GM21619 (cell line): ENCODE measurements around the gene KAZN.

Experiments
- ATAC-seq: cut with Tn5 transposase; IDR thresholded peaks from one replicate; pipeline ENCODE4 v1.9.1; 2021; ENCODE audit not compliant: unreplicated experiment

Gene KAZN

GRCh38 chr1:14897997-14898645 is 299.6 kb downstream of the KAZN start:
- ATAC-seq, result no peak

GRCh38 chr1:14899686-14900085 is 301.2 kb downstream of the KAZN start:
- ATAC-seq, result no peak

DNA sequence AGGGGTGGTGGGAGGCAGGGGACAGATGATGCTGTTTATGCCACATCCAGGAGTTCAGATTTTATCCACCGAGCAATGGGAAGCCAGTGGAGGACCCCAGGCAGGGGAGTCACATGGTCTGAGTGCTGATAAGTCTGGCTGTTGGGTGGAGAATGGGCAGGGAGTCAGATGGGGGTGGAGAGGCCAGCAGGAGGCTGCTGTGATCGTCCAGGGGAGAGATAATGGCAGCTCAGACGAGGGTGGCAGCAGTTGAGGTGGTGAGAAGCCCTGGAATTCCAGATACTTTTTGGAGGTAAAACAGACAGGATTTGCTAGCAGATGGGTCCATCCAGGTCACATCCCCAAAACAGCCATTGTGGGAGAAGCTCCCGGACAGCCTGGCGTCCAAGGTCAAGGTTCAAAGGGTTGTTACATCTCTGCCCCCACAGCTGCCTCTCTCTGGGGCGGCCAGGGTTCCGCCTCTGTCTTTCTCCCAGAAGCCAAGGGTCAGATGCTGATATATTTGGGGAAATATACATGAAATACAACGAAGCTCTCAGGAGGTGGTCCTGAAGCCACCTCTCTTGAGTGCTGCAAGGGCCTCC is 303.0 kb downstream of the KAZN start:
- ATAC-seq, result no peak

DNA sequence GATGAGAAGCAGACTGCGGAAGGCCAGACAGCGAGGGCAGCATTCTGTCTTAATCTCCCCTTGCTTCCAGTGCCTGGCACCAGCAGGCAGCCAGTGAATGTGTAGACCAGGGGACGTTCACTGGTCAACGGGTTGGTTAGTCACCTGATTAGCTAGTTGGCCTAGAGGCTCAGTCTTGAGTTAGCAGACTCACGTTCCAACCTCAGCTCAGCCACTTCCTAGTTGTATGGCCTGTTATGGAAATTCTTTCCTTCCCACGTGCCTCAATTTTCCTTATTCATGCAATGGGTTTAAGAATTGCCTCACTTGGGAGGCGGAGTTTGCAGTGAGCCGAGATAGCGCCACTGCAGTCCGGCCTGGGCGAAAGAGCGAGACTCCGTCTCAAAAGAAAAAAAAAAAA is 305.4 kb downstream of the KAZN start:
- ATAC-seq, result no peak

GRCh38 chr1:14906665-14907064 is 308.2 kb downstream of the KAZN start:
- no peak for ATAC-seq

DNA sequence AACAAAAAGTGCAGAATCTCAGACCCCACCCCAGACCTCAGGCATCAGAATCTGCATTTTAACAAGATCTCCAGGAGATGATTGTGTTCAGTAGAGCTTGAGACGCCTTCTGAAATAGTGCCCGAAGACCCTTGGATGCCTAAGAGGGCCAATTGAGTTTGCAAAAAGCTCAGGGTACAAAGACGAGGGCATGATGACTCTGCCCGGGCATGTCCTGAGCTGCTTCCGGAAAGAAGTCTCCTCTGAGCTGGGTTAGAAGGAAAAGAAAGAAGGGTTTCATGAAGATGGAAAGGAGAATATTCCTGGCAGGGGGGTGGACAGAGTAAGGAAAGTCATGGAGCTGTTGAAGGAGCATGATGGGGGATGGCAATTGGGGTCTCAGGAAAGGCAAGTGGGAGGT is 308.9 kb downstream of the KAZN start:
- ATAC-seq, result no peak

DNA sequence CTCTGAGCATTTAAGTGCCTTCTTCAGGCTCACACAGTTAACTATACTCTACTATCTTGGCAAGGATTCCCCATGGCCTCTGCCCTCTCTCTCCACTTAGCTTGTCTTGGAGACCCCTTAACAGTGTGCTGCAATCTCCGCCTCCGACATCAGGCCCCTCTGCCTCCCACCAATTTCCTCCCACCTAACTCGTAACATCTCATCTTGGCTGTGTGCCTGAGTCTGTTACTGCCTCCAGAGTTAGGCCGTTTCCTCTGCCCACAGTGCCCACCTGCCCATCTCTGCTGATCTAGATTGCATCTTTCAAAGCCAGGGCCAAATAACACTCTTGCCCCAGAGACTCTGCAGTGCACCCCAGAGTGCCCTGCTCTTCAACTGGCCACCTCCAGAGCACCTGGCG is 310.8 kb downstream of the KAZN start:
- no peak for ATAC-seq

DNA sequence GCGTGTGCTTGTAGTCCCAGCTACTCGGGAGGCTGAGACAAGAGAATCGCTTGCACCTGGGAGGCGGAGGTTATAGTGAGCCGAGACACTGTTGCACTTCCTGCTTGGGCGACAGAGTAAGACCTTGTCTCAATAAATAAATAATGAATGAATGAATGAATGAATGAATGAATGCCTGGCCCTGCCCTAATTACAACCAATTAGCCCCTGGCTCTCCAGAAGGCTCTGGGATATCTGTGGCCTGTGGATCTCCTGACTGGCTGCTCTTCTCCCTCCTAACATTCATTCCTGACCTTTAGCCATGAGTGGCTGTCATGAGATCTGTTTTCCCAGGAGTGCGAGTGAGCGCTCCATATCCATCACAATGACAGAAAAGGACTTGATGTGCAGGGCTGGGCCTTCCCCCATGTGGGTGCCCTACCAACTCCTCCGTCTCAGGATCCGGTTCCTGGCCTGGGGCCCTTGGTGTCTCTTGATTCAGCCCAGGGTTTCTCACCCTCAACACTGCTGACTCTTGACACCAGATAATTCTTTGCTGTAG is 311.5 kb downstream of the KAZN start:
- ATAC-seq, result no peak

- ATAC-seq, result no peak
These were observed 312.7 kb downstream of the KAZN start for GRCh38 chr1:14910984-14911721.

GRCh38 chr1:14912839-14913481 is 314.5 kb downstream of the KAZN start:
- no peak for ATAC-seq

DNA sequence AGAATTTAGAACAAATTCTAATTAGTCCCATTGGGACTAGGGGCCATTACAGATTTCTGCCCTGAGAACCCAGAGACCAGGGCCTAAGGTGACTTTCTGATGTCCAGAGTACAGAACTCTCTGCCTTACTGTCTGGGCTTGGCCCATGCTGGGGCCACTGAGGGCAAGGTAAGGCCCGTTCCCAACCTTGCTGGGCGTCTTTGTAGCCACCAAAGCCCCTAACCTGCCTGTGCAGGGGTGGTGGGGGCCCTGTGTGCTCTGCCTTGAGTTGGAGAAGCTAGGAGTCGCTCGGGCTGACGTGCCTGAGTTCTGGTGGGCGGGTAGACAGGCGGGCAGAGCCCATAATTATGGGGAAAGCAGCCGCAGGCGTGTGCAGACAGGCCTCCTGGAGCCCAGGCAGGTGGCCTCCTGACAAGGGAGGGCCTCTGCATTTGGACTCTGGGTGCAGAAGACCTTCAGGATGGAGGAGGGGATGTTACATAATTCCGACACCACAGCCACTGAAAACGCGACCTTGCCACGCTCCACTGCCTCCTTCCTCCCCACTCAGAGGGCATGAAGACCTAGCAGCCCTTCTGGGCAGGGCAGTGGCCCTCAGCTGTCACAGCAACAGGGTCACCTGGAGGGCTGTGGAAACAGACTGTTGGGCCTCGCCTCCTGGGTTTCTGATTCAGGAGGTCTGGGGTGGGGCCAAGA is 315.1 kb downstream of the KAZN start:
- no peak for ATAC-seq

DNA sequence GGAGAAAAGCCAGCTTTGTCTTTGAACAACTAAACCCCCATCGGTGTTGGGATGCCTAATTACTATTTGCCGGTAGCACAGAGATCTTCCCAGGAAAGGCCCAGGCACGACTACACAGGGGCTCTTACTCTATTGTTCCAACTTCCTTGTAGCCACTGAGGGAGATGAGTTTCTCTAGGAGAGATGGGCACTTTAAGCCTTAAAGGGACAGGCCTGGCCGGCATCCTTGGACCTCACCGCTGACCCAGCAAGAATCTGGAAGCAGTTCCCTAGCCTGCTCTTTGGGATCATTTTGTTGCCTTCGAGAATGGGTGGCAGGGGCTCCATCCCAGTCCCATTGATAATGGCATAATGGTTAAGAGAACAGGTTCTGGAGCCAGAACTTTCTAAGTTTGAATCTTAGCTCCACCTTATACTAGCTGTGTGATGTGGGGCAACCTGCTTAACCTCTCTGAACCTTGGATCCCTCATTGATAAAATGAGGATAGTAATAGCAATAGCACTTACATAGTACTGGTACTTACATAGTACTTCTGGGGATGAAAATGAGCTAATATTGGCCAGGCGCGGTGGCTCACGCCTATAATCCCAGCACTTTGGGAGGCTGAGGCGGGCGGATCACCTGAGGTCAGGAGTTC is 316.0 kb downstream of the KAZN start:
- no peak for ATAC-seq

DNA sequence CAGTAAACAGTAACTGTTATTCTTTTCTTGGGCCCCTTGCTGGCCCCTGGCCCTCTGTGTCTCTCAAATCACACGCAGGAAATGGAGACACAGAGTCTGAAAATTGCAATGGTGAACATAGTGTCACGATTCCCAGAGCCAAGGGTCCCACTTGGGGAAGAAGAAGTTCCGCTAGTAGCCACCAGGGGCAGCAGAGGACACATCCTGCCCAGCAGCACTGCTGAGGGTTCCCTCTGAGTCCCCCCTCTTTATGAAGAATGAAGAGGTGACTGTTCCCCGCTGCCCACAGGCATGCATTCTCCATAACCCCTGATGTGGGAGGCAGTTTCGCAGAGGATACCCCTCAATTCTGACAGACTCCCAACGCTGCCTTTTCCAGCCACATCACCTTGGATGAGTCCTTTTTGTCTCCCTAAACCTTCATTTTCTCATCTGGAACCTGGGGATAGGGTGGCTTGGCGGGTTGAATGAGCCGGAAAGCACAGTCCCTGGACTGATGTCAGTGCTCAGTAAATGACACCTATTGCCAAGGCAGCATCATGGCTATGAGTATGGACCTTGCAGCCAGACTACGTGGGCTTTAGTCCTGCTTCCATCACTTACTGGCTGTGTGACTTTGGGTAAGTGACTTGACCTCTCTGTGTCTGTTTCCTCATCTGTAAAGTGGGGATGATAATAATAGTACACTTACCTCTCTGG is 317.0 kb downstream of the KAZN start:
- no peak for ATAC-seq

DNA sequence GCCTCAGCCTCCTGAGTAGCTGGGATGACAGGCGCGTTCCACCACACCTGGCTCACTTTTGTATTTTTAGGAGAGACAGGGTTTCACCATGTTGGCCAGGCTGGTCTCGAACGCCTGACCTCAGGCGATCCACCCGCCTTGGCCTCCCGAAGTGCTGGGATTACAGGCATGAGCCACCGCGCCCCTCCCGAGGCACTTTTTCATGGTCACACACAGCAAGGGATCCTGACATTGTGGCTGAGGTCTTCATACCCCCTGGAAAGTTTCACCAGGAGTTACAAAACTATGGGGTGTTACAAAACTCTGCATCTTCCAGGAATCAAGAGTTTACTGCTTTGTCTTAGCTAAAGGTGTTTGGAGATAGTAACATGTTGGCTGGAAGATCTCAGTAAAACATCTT is 320.8 kb downstream of the KAZN start:
- ATAC-seq, result no peak

DNA sequence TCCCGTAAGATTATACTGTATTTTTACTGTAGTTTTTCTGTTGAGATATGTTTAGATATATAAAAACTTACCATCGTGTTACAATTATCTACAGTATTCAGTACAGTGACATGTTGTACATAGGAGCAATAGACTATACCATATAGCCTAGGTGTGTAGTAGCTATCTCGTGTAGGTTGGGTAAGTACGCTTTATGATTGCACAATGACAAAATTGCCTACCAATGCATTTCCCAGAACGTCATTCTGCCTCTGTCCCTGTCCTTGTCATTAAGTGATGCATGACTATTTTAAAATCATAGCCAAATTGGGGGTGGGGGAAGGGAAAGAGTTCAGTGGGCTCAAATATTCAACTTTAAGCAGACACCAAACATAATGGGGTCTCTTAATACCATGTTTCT is 321.3 kb downstream of the KAZN start:
- no peak for ATAC-seq

- ATAC-seq, result no peak
These were observed 322.6 kb downstream of the KAZN start for GRCh38 chr1:14921057-14921456.

DNA sequence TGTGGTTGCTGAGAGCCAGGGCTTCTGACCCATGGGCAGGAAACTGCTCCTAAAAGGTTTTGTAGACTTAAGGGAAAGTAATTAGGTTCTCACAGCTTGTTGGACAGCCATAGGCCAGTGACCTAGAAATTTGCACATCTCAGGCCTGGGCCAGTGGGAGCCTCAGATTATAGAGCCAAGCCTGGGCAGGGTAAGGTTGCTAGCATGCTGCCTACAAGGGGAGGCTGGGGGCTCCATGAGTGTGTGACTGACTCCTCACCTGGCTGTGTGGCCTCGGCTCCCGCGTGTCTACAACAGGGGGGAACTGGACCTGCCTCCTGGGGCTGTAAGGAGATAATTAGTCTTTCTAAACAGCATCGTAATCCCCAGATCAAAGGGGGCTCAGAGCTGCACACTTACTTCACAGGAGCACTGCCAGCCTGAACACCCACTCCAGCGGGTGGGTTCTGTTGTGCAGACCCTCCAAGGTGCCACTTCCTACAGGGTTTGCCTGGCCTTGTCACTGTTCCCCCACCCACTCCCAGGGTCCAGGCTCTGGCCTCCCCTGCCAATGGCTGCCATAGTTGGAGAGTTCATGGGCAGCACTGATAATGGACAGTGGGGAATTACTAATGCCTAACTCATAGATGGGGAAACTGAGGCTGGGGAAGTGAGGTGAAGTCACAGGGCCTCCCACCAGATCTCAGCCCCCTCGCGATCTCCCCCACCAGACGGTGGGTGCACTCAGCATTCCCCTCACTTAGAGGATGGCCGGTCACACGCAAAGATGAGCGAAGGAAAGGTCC is 324.6 kb downstream of the KAZN start:
- ATAC-seq, result no peak

DNA sequence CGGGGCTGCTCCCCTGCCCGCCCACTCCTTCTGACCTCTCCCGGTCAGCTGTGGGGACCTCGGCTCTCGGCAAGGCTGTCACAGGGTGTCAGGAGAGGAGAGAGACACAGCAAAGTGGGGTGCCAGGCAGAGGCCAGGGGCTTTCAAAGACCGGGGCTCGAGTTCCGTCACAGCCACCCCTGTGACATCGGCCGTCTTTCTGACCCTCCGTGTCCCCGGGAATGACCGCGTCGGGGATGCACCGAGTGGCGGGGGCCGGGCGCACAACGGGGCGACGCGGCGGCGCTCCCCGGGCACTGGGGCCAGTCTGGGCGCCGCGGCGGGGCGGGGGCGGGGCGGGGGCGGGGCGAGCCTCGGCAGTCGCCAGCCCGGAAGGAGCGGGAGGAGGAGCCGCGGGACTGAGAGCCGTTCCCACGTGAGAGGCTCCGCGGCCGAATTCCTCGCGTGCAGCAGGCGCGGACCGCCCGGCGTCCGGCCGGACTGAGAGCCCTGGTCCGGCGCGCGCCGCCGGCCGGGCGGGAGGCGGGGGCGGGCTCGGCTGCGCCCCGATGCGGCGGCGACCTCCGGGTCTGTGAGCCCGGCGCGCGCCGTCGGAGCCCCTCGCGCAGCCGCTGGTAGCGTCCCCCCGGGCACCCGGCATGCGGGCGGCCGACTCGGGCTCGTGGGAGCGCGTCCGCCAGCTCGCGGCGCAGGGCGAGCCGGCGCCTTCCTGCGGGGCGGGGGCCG is 325.4 kb downstream of the KAZN start:
- no peak for ATAC-seq
